IMR-90 (cell line): ENCODE data around the gene PARD3. TPM values are rescaled to one million over a fixed set of nuclear protein-coding genes. Genes with fewer than 3 reads are reported as not detected.

Experiments
- ATAC-seq: fragments of 200-7000 bp; cut with Tn5 transposase; 2 replicates; pipeline ENCODE4 v1.9.1; 2020; ENCODE audit warnings: low read depth, mild to moderate bottlenecking, moderate library complexity
- BruUV-seq: library from RNA; stranded (reverse); fragments of 400-500 nt; replicated peaks from 2 replicates; lab custom pipeline; 2021; lab: Mats Ljungman, UMichigan
- CTCF ChIA-PET: fragments of 300-600 bp; formaldehyde crosslinking; extraction: SDS; loops from one replicate; lab custom pipeline; 2021; ENCODE audit warnings: antibody characterized with exemption; lab: Yijun Ruan, JAX
- POLR2A ChIA-PET: fragments of 300-600 bp; sonication (Branson Sonifier 250); formaldehyde crosslinking; loops from one replicate; lab custom pipeline; 2022; ENCODE audit warnings: antibody characterized with exemption; ENCODE audit not compliant: unreplicated experiment; lab: Charles Lee
- DNase-seq: peaks from one replicate; pipeline ENCODE4 v3.0.0; 2013
- H2AFZ ChIP-seq: replicated peaks from 2 replicates; pipeline ENCODE3; 2013; ENCODE audit warnings: low read length, mild to moderate bottlenecking; ENCODE audit not compliant: poor library complexity
- H2AK5ac ChIP-seq: 2 replicates; pipeline ENCODE4 v1.6.1; 2013; ENCODE audit warnings: low read depth, low read length, inconsistent platforms
- H2AK9ac ChIP-seq: replicated peaks from 2 replicates; pipeline ENCODE3; 2013; ENCODE audit warnings: mild to moderate bottlenecking, low read depth, low read length, moderate library complexity; ENCODE audit not compliant: poor library complexity
- H2BK120ac ChIP-seq: 2 replicates; pipeline ENCODE4 v1.6.1; 2013; ENCODE audit warnings: low read depth, low read length, inconsistent platforms
- H2BK15ac ChIP-seq: 3 replicates; pipeline ENCODE4 v1.6.1; 2013; ENCODE audit warnings: low read depth, low read length, inconsistent platforms
- H2BK20ac ChIP-seq: 2 replicates; pipeline ENCODE4 v1.6.1; 2013; ENCODE audit warnings: low read depth, mild to moderate bottlenecking, inconsistent platforms, low read length, moderate library complexity
- H2BK5ac ChIP-seq: 2 replicates; pipeline ENCODE4 v1.6.1; 2013; ENCODE audit warnings: mild to moderate bottlenecking, low read depth, low read length, inconsistent platforms; ENCODE audit not compliant: poor library complexity, severe bottlenecking
- H3K14ac ChIP-seq: replicated peaks from 2 replicates; pipeline ENCODE4 v1.6.1; 2013; ENCODE audit warnings: low read depth, low read length, inconsistent platforms
- H3K18ac ChIP-seq: 2 replicates; pipeline ENCODE4 v1.6.1; 2013; ENCODE audit warnings: low read depth, low read length, control low read depth
- H3K23ac ChIP-seq: 2 replicates; pipeline ENCODE4 v1.6.1; 2013; ENCODE audit warnings: low read depth, low read length, inconsistent platforms
- H3K27ac ChIP-seq: 2 replicates; pipeline ENCODE4 v1.5.1; 2013; ENCODE audit warnings: mild to moderate bottlenecking, control low read depth, low read length; ENCODE audit not compliant: insufficient read depth
- H3K27me3 ChIP-seq: 2 replicates; pipeline ENCODE4 v1.6.1; 2013; ENCODE audit warnings: low read length; ENCODE audit not compliant: control insufficient read depth, insufficient read depth
- H3K36me3 ChIP-seq: 2 replicates; pipeline ENCODE4 v1.6.1; 2013; ENCODE audit warnings: low read length, mixed read lengths; ENCODE audit not compliant: control insufficient read depth, insufficient read depth
- H3K4ac ChIP-seq: 2 replicates; pipeline ENCODE4 v1.6.1; 2013; ENCODE audit warnings: low read depth, low read length, inconsistent platforms
- H3K4me1 ChIP-seq: 2 replicates; pipeline ENCODE4 v1.6.1; 2013; ENCODE audit warnings: low read length, mixed read lengths; ENCODE audit not compliant: control insufficient read depth, insufficient read depth
- H3K4me2 ChIP-seq: 2 replicates; pipeline ENCODE4 v1.6.1; 2013; ENCODE audit warnings: low read depth, mild to moderate bottlenecking, control low read depth, low read length, moderate library complexity
- H3K4me3 ChIP-seq: 2 replicates; pipeline ENCODE4 v1.5.1; 2013; ENCODE audit warnings: low read depth, mild to moderate bottlenecking, control low read depth, low read length, moderate library complexity; ENCODE audit not compliant: insufficient read depth
- H3K56ac ChIP-seq: 2 replicates; pipeline ENCODE4 v1.6.1; 2013; ENCODE audit warnings: low read length, inconsistent platforms; ENCODE audit not compliant: insufficient read depth; ENCODE audit errors: extremely low read depth
- H3K79me1 ChIP-seq, 2 experiments: 2 replicates each; pipeline ENCODE4 v1.6.1; 2013; ENCODE audit warnings: low read length in 2 of 2, inconsistent platforms in 1 of 2, low read depth in 1 of 2
- H3K9ac ChIP-seq: 2 replicates; pipeline ENCODE4 v1.6.1; 2013; ENCODE audit warnings: low read depth, low read length, control low read depth
- H3K9me1 ChIP-seq: 2 replicates; pipeline ENCODE4 v1.6.1; 2013; ENCODE audit warnings: low read length, inconsistent platforms; ENCODE audit not compliant: insufficient read depth
- H3K9me3 ChIP-seq: 2 replicates; pipeline ENCODE4 v1.6.1; 2013; ENCODE audit warnings: low read length; ENCODE audit not compliant: control insufficient read depth, insufficient read depth
- H4K20me1 ChIP-seq: 2 replicates; pipeline ENCODE4 v1.6.1; 2013; ENCODE audit warnings: low read length, inconsistent platforms; ENCODE audit not compliant: insufficient read depth
- H4K5ac ChIP-seq: 2 replicates; pipeline ENCODE4 v1.6.1; 2013; ENCODE audit warnings: mild to moderate bottlenecking, low read depth, low read length, control low read depth
- H4K8ac ChIP-seq, 2 experiments: 2 replicates each; pipeline ENCODE4 v1.6.1; 2013; ENCODE audit warnings: low read depth in 2 of 2, low read length in 2 of 2, control low read depth in 1 of 2, inconsistent platforms in 1 of 2
- H4K91ac ChIP-seq: 2 replicates; pipeline ENCODE4 v1.6.1; 2013; ENCODE audit warnings: low read depth, low read length, inconsistent platforms; ENCODE audit not compliant: insufficient read depth
- BHLHE40 ChIP-seq: fragments of 150-350 bp; IDR thresholded peaks from 2 replicates; pipeline ENCODE4 v1.6.1; 2016; ENCODE audit warnings: mild to moderate bottlenecking, low read depth, low read length
- CEBPB ChIP-seq: IDR thresholded peaks from 2 replicates; pipeline ENCODE4 v1.6.1; 2012; ENCODE audit warnings: low read depth, low read length, improper control_type of control experiment
- CHD1 ChIP-seq: IDR thresholded peaks from 2 replicates; pipeline ENCODE4 v1.6.1; 2012; ENCODE audit warnings: low read depth, low read length, improper control_type of control experiment
- CTCF ChIP-seq: conservative IDR thresholded peaks from 2 replicates; pipeline ENCODE4 v1.5.1; 2012; ENCODE audit warnings: mild to moderate bottlenecking, low read depth, low read length, improper control_type of control experiment
- ELK1 ChIP-seq: fragments of 150-350 bp; IDR thresholded peaks from 2 replicates; pipeline ENCODE4 v1.6.1; 2016; ENCODE audit warnings: low read depth, mild to moderate bottlenecking, low read length, moderate library complexity, borderline replicate concordance
- FOS ChIP-seq: fragments of 150-350 bp; IDR thresholded peaks from 2 replicates; pipeline ENCODE4 v1.6.1; 2016; ENCODE audit warnings: low read depth, low read length
- MAFK ChIP-seq: IDR thresholded peaks from 2 replicates; pipeline ENCODE4 v1.6.1; 2012; ENCODE audit warnings: low read depth, low read length, improper control_type of control experiment
- MAZ ChIP-seq: IDR thresholded peaks from 2 replicates; pipeline ENCODE4 v1.6.1; 2012; ENCODE audit warnings: low read depth, mild to moderate bottlenecking, low read length, improper control_type of control experiment, moderate library complexity, borderline replicate concordance
- MXI1 ChIP-seq: IDR thresholded peaks from 2 replicates; pipeline ENCODE4 v1.6.1; 2012; ENCODE audit warnings: low read depth, mild to moderate bottlenecking, low read length, moderate library complexity, borderline replicate concordance
- NFE2L2 ChIP-seq: fragments of 150-350 bp; IDR thresholded peaks from 2 replicates; pipeline ENCODE4 v1.6.1; 2016; ENCODE audit warnings: low read depth, mild to moderate bottlenecking, low read length
- POLR2A ChIP-seq: IDR thresholded peaks from 2 replicates; pipeline ENCODE4 v1.6.1; 2012; ENCODE audit warnings: mild to moderate bottlenecking, low read depth, low read length
- RAD21 ChIP-seq: IDR thresholded peaks from 2 replicates; pipeline ENCODE4 v1.6.1; 2012; ENCODE audit warnings: low read length, improper control_type of control experiment
- RCOR1 ChIP-seq: IDR thresholded peaks from 2 replicates; pipeline ENCODE4 v1.6.1; 2012; ENCODE audit warnings: mild to moderate bottlenecking, low read length, improper control_type of control experiment; ENCODE audit not compliant: insufficient replicate concordance
- RFX5 ChIP-seq: IDR thresholded peaks from 2 replicates; pipeline ENCODE4 v1.8.0; 2012; ENCODE audit warnings: low read depth, mild to moderate bottlenecking, low read length, moderate library complexity
- SMC3 ChIP-seq: fragments of 150-350 bp; IDR thresholded peaks from 2 replicates; pipeline ENCODE4 v1.6.1; 2016; ENCODE audit warnings: low read depth, mild to moderate bottlenecking, antibody characterized with exemption, low read length, moderate library complexity
- USF2 ChIP-seq: fragments of 150-350 bp; IDR thresholded peaks from 2 replicates; pipeline ENCODE4 v1.6.1; 2017; ENCODE audit warnings: mild to moderate bottlenecking, antibody characterized with exemption, low read length, low read depth
- WGBS, 2 experiments: methylation state at CpG; one replicate each; pipeline versions ENCODE4 v1.1.5 to v1.1.7; 2013; ENCODE audit warnings: missing lambda C conversion rate in 2 of 2; ENCODE audit not compliant: insufficient read length in 1 of 2; ENCODE audit errors: extremely low coverage in 2 of 2; 5-methylcytosine and 5-hydroxymethylcytosine counted together
- dilution Hi-C: fragments of 300-500 bp; cut with HindIII; formaldehyde crosslinking; loops from one replicate; pipeline ENCODE4 v1.14.3; 2018; ENCODE audit warnings: low sequenced_read_pairs; ENCODE audit not compliant: unreplicated experiment
- in situ Hi-C: fragments of 300-500 bp; cut with MboI; formaldehyde crosslinking; loops from 3 replicates; pipeline ENCODE4 v1.14.3; 2019; ENCODE audit warnings: low sequenced_read_pairs, inconsistent platforms, mixed read lengths
- intact Hi-C: fragments of 100-400 bp; cut with micrococcal nuclease; formaldehyde crosslinking; loops from 2 replicates; pipeline ENCODE4 v1.10.0; 2022
- polyA plus RNA-seq, 3 experiments: library from polyadenylated mRNA; depleted of rRNA; stranded (reverse); fragments of >200 nt; gene quantifications; 2 replicates each; pipeline ENCODE4 v1.2.3, GENCODE V29; 2012; ENCODE audit warnings: low replicate concordance in 1 of 3
- total RNA-seq: library from RNA; depleted of rRNA; stranded (reverse); fragments of >200 nt; gene quantifications from 2 replicates; pipeline ENCODE4 v1.2.3, GENCODE V29; 2012

Gene PARD3
- total and polyA plus RNA-seq, 2 of the 4 experiments (the other 2 are of a cell fraction), result 14.6 to 37.5 TPM

GRCh38 chr10:34134602-34135001 is 680.5 kb downstream of the PARD3 start:
- Histone ChIP-seq H2BK20ac (no peak overlapping the region), H2BK15ac (no peak overlapping the region), H3K27me3 (no peaks in the 10 kb centered on the region), H3K27ac (no peak overlapping the region), H3K23ac (no peak overlapping the region), H3K4me2 (no peak overlapping the region), H4K20me1 (no peaks in the 10 kb centered on the region), H3K4me1 (no peaks in the 10 kb centered on the region), H3K9ac (no peak overlapping the region), H2AK5ac (no peak overlapping the region), H4K8ac (no peak overlapping the region), H3K4ac (no peak overlapping the region), H3K9me3 (no peaks in the 10 kb centered on the region), H3K4me3 (no peak overlapping the region), H3K18ac (no peak overlapping the region), H3K14ac (no peak overlapping the region), H2BK5ac (no peak overlapping the region), H3K79me1 (no peaks in the 10 kb centered on the region), H3K9me1 (peaks cover 3% of the 10 kb centered on the region; the same call in 1 of the 2 replicates), H2BK120ac (no peak overlapping the region), H4K91ac (no peak overlapping the region), H2AK9ac (no peak overlapping the region), H2AFZ (no peak overlapping the region), H4K5ac (no peak overlapping the region), H3K36me3 (no peaks in the 10 kb centered on the region), H3K56ac (no peak overlapping the region)
- dilution Hi-C loops, result no loop called here
- TF ChIP-seq RFX5, result no peak
- no peak for TF ChIP-seq CHD1
- no peak for TF ChIP-seq CEBPB
- TF ChIP-seq MXI1, result no peak
- no peak for TF ChIP-seq MAFK
- TF ChIP-seq CTCF, result no peak
- TF ChIP-seq FOS, result no peak
- no peak for TF ChIP-seq RAD21
- TF ChIP-seq USF2, result no peak
- no peak for TF ChIP-seq NFE2L2
- no peak for TF ChIP-seq POLR2A
- TF ChIP-seq ELK1, result no peak
- no peak for TF ChIP-seq MAZ
- TF ChIP-seq SMC3, result no peak
- TF ChIP-seq RCOR1, result no peak
- TF ChIP-seq BHLHE40, result no peak
- BruUV-seq, result no TSS peak
- CTCF ChIA-PET, result no interaction called here
- POLR2A ChIA-PET, result no interaction called here
- in situ Hi-C loops, result no loop called here
- DNase-seq, result no peak
- ATAC-seq, result no peak
- intact Hi-C loops, result no loop called here
- WGBS, 2 experiments, result no CpG with 5 or more reads among the region's 1 CpG
